ENCODE measurements around the gene MED27.

Gene MED27

GRCh38 chr9:132121021-132121420, 41.4 kb upstream of the MED27 start:
- Histone ChIP-seq H3K36me3 (ENCODE audit: insufficient read depth, low read length) (no peaks in the 10 kb centered on the region), H3K4me2 (ENCODE audit: insufficient read depth, low read length) (no peak overlapping the region), H3K27ac (ENCODE audit: low read length) (no peak overlapping the region), H3K9me3 (ENCODE audit: insufficient read depth, low read length, severe bottlenecking) (no peaks in the 10 kb centered on the region), H3K4me3 (ENCODE audit: low read depth in 1 of 2, low read length in 2 of 2) (no peak overlapping the region), H3K9ac (ENCODE audit: low read depth, low read length) (no peak overlapping the region), H3K79me2 (ENCODE audit: insufficient read depth, low read length) (no peaks in the 10 kb centered on the region), H3K4me1 (ENCODE audit: insufficient read depth, low read length) (no peaks in the 10 kb centered on the region), H2AFZ (ENCODE audit: low read depth, low read length) (no peak overlapping the region), H3K27me3 (ENCODE audit: insufficient read depth, low read length, poor library complexity) (no peaks in the 10 kb centered on the region), H4K20me1 (ENCODE audit: insufficient read depth, low read length) (no peaks in the 10 kb centered on the region)
- TF ChIP-seq CTCF (IDR thresholded peaks at IDR 0.05; ENCODE audit: borderline replicate concordance, extremely low read depth, low read length, poor library complexity, severe bottlenecking) (no peak), EZH2 (IDR thresholded peaks at IDR 0.05; ENCODE audit: borderline replicate concordance, low read depth, low read length, severe bottlenecking) (no peak)
- no peak for DNase-seq
- no peak for ATAC-seq (ENCODE audit: insufficient read depth, low read depth)

GRCh38 chr9:132117694-132118093, 38.0 kb upstream of the MED27 start:
- Histone ChIP-seq H4K20me1 (ENCODE audit: insufficient read depth, low read length) (no peaks in the 10 kb centered on the region), H3K4me3 (ENCODE audit: low read depth in 1 of 2, low read length in 2 of 2) (no peak overlapping the region), H3K9ac (ENCODE audit: low read depth, low read length) (no peak overlapping the region), H2AFZ (ENCODE audit: low read depth, low read length) (no peak overlapping the region), H3K4me2 (ENCODE audit: insufficient read depth, low read length) (no peak overlapping the region), H3K27ac (ENCODE audit: low read length) (no peak overlapping the region), H3K27me3 (ENCODE audit: insufficient read depth, low read length, poor library complexity) (no peaks in the 10 kb centered on the region), H3K79me2 (ENCODE audit: insufficient read depth, low read length) (no peaks in the 10 kb centered on the region), H3K4me1 (ENCODE audit: insufficient read depth, low read length) (no peaks in the 10 kb centered on the region), H3K9me3 (ENCODE audit: insufficient read depth, low read length, severe bottlenecking) (no peaks in the 10 kb centered on the region), H3K36me3 (ENCODE audit: insufficient read depth, low read length) (no peaks in the 10 kb centered on the region)
- no peak for ATAC-seq (ENCODE audit: insufficient read depth, low read depth)
- no peak for TF ChIP-seq EZH2 (IDR thresholded peaks at IDR 0.05; ENCODE audit: borderline replicate concordance, low read depth, low read length, severe bottlenecking)
- no peak for TF ChIP-seq CTCF (IDR thresholded peaks at IDR 0.05; ENCODE audit: borderline replicate concordance, extremely low read depth, low read length, poor library complexity, severe bottlenecking)
- no peak for DNase-seq

GRCh38 chr9:132116583-132116982, 36.9 kb upstream of the MED27 start:
- H3K4me3 ChIP-seq (ENCODE audit: low read depth in 1 of 2, low read length in 2 of 2): no peak overlapping the region
- DNase-seq: no peak
- H3K27ac ChIP-seq (ENCODE audit: low read length): no peak overlapping the region
- no peak overlapping the region for H3K9ac ChIP-seq (ENCODE audit: low read depth, low read length)
- ATAC-seq (ENCODE audit: insufficient read depth, low read depth): no peak
- TF ChIP-seq EZH2 (IDR thresholded peaks at IDR 0.05; ENCODE audit: borderline replicate concordance, low read depth, low read length, severe bottlenecking): no peak
- no peaks in the 10 kb centered on the region for H4K20me1 ChIP-seq (ENCODE audit: insufficient read depth, low read length)
- no peaks in the 10 kb centered on the region for H3K36me3 ChIP-seq (ENCODE audit: insufficient read depth, low read length)
- no peaks in the 10 kb centered on the region for H3K27me3 ChIP-seq (ENCODE audit: insufficient read depth, low read length, poor library complexity)
- no peaks in the 10 kb centered on the region for H3K9me3 ChIP-seq (ENCODE audit: insufficient read depth, low read length, severe bottlenecking)
- H2AFZ ChIP-seq (ENCODE audit: low read depth, low read length): no peak overlapping the region
- no peak overlapping the region for H3K4me2 ChIP-seq (ENCODE audit: insufficient read depth, low read length)
- H3K79me2 ChIP-seq (ENCODE audit: insufficient read depth, low read length): no peaks in the 10 kb centered on the region
- H3K4me1 ChIP-seq (ENCODE audit: insufficient read depth, low read length): no peaks in the 10 kb centered on the region

- Histone ChIP-seq H3K9me3 (ENCODE audit: insufficient read depth, low read length, severe bottlenecking) (no peaks in the 10 kb centered on the region), H2AFZ (ENCODE audit: low read depth, low read length) (no peak overlapping the region), H3K4me1 (ENCODE audit: insufficient read depth, low read length) (no peaks in the 10 kb centered on the region), H3K4me3 (ENCODE audit: low read depth in 1 of 2, low read length in 2 of 2) (no peak overlapping the region), H3K4me2 (ENCODE audit: insufficient read depth, low read length) (no peak overlapping the region), H3K27me3 (ENCODE audit: insufficient read depth, low read length, poor library complexity) (no peaks in the 10 kb centered on the region), H4K20me1 (ENCODE audit: insufficient read depth, low read length) (no peaks in the 10 kb centered on the region), H3K79me2 (ENCODE audit: insufficient read depth, low read length) (no peaks in the 10 kb centered on the region), H3K27ac (ENCODE audit: low read length) (no peak overlapping the region), H3K9ac (ENCODE audit: low read depth, low read length) (no peak overlapping the region), H3K36me3 (ENCODE audit: insufficient read depth, low read length) (no peaks in the 10 kb centered on the region)
- TF ChIP-seq EZH2 (IDR thresholded peaks at IDR 0.05; ENCODE audit: borderline replicate concordance, low read depth, low read length, severe bottlenecking) (no peak), CTCF (IDR thresholded peaks at IDR 0.05; ENCODE audit: borderline replicate concordance, extremely low read depth, low read length, poor library complexity, severe bottlenecking) (no peak)
- ATAC-seq (ENCODE audit: insufficient read depth, low read depth) (0 out of 3 replicates have a peak, but pooled peaks have one; percentile 42), DNase-seq (peak; percentile 45)
Measured at GRCh38 chr9:132114102-132114707, 34.5 kb upstream of the MED27 start.

Data from DND-41 (cell line).